HCT116 (cell line): ENCODE data around the gene COL4A1. TPM values are rescaled to one million over a fixed set of nuclear protein-coding genes. Genes with fewer than 3 reads are reported as not detected.

ENCODE experiments used
- ATAC-seq: fragments of 200-7000 bp; cut with Tn5 transposase; 2 replicates; pipeline ENCODE4 v1.9.1; 2020; ENCODE audit warnings: mild to moderate bottlenecking, moderate library complexity
- BruUV-seq: library from RNA; stranded (reverse); fragments of 400-500 nt; replicated peaks from 2 replicates; lab custom pipeline; 2021; lab: Mats Ljungman, UMichigan
- CTCF ChIA-PET: fragments of 300-600 bp; sonication (Branson Sonifier 250); formaldehyde crosslinking; loops from one replicate; lab custom pipeline; 2021; ENCODE audit warnings: antibody characterized with exemption; lab: Charles Lee
- POLR2A ChIA-PET: fragments of 300-600, 350-600 bp; sonication (Branson Sonifier 250); formaldehyde crosslinking; loops from one replicate; lab custom pipeline; 2021; ENCODE audit warnings: antibody characterized with exemption; lab: Charles Lee
- RAD21 ChIA-PET, 2 experiments: fragments of 300-600 bp; sonication (Branson Sonifier 250); formaldehyde crosslinking; loops; one replicate each; lab custom pipeline; 2023; ENCODE audit warnings: low total read pairs in 2 of 2; ENCODE audit not compliant: uncharacterized antibody in 2 of 2, unreplicated experiment in 2 of 2, low non-redundant PET in 1 of 2; lab: Charles Lee
- DNase-seq: peaks from one replicate; pipeline ENCODE4 v3.0.0-alpha.2; 2010; ENCODE audit warnings: low read depth, low spot score
- H2AFZ ChIP-seq: fragments of 200-600 bp; shearing (Covaris generic), sonication (generic); 2 replicates; pipeline ENCODE4 v1.6.1; 2017; ENCODE audit warnings: low read depth, mixed run types, mixed read lengths, antibody characterized with exemption, low read length; ENCODE audit not compliant: poor library complexity, severe bottlenecking
- H3K27ac ChIP-seq: 2 replicates; pipeline ENCODE4 v1.5.1; 2012; ENCODE audit warnings: low read depth, low read length
- H3K27me3 ChIP-seq: fragments of 200-600 bp; sonication (generic); 2 replicates; pipeline ENCODE4 v1.6.1; 2016; ENCODE audit warnings: mixed run types, low read length, mixed read lengths; ENCODE audit not compliant: insufficient read depth
- H3K36me3 ChIP-seq, 2 experiments: fragments of 200-500 bp in 1 of 2; fragments of 200-600 bp in 1 of 2; sonication (Bioruptor generic) in 1 of 2; sonication (generic) in 1 of 2; 2 replicates each; pipeline versions ENCODE4 v1.5.1 to v1.6.1; 2014 to 2016; ENCODE audit warnings: low read length in 2 of 2, inconsistent platforms in 1 of 2, mixed read lengths in 1 of 2, mixed run types in 1 of 2; ENCODE audit not compliant: insufficient read depth in 2 of 2, control insufficient read depth in 1 of 2
- H3K4me1 ChIP-seq, 2 experiments: fragments of 200-600 bp in 1 of 2; sonication (generic) in 1 of 2; 2 replicates each; pipeline versions ENCODE4 v1.5.1 to v1.6.1; 2012 to 2017; ENCODE audit warnings: low read length in 2 of 2, inconsistent platforms in 1 of 2, mild to moderate bottlenecking in 1 of 2, mixed read lengths in 1 of 2, mixed run types in 1 of 2, moderate library complexity in 1 of 2; ENCODE audit not compliant: insufficient read depth in 2 of 2, control insufficient read depth in 1 of 2
- H3K4me2 ChIP-seq: fragments of 200-600 bp; sonication (generic); 2 replicates; pipeline ENCODE4 v1.6.1; 2017; ENCODE audit warnings: mixed run types, low read length, mixed read lengths
- H3K4me3 ChIP-seq, 2 experiments: fragments of 200-600 bp in 1 of 2; sonication (generic) in 1 of 2; replicated peaks in 1 of 2; 2 replicates each; pipeline ENCODE4 v1.5.1; 2011 to 2016; ENCODE audit warnings: low read length in 2 of 2, control low read depth in 1 of 2, low read depth in 1 of 2, mild to moderate bottlenecking in 1 of 2, mixed read lengths in 1 of 2, mixed run types in 1 of 2
- H3K79me2 ChIP-seq: fragments of 200-600 bp; sonication (generic); 2 replicates; pipeline ENCODE4 v1.6.1; 2017; ENCODE audit warnings: mild to moderate bottlenecking, mixed run types, low read length, moderate library complexity, mixed read lengths; ENCODE audit not compliant: insufficient read depth
- H3K9ac ChIP-seq: fragments of 200-600 bp; sonication (generic); 2 replicates; pipeline ENCODE4 v1.6.1; 2016; ENCODE audit warnings: low read length, mixed read lengths
- H3K9me2 ChIP-seq: fragments of 200-600 bp; sonication (generic), shearing (Covaris generic); 2 replicates; pipeline ENCODE4 v1.6.1; 2017; ENCODE audit warnings: mixed run types, mild to moderate bottlenecking, moderate library complexity; ENCODE audit not compliant: insufficient read depth
- H3K9me3 ChIP-seq, 2 experiments: fragments of 200-500 bp in 1 of 2; fragments of 200-600 bp in 1 of 2; sonication (Bioruptor generic) in 1 of 2; sonication (generic) in 1 of 2; 2 replicates each; pipeline ENCODE4 v1.6.1; 2014 to 2017; ENCODE audit warnings: low read length in 2 of 2, mixed read lengths in 2 of 2, inconsistent platforms in 1 of 2, low read depth in 1 of 2, mild to moderate bottlenecking in 1 of 2, mixed run types in 1 of 2, moderate library complexity in 1 of 2; ENCODE audit not compliant: control insufficient read depth in 1 of 2, insufficient read depth in 1 of 2
- H4K20me1 ChIP-seq: fragments of 200-600 bp; sonication (generic), shearing (Covaris generic); 2 replicates; pipeline ENCODE4 v1.6.1; 2017; ENCODE audit warnings: mixed run types, mild to moderate bottlenecking, moderate library complexity; ENCODE audit not compliant: insufficient read depth
- EGR1 ChIP-seq: IDR thresholded peaks from 2 replicates; pipeline ENCODE4 v1.6.1; 2012; ENCODE audit warnings: low read depth
- JUND ChIP-seq: IDR thresholded peaks from 2 replicates; pipeline ENCODE4 v1.6.1; 2012
- SP1 ChIP-seq: IDR thresholded peaks from 2 replicates; pipeline ENCODE4 v1.6.1; 2012; ENCODE audit warnings: low read depth
- SRF ChIP-seq: IDR thresholded peaks from 2 replicates; pipeline ENCODE4 v1.6.1; 2012; ENCODE audit warnings: low read depth
- intact Hi-C: fragments of 100-400 bp; cut with micrococcal nuclease; formaldehyde crosslinking; loops from 2 replicates; pipeline ENCODE4 v1.10.0; 2022
- total RNA-seq: library from RNA; stranded (reverse); gene quantifications from one replicate; pipeline ENCODE4 v1.2.1, GENCODE V29; 2021; ENCODE audit not compliant: unreplicated experiment
- TF ChIP-seq, protein P1 (sequence below), 3 experiments: fragments of 200-600 bp in 1 of 3; sonication (generic) in 1 of 3; IDR thresholded peaks in 2 of 3; conservative IDR thresholded peaks in 1 of 3; 2 replicates each; pipeline ENCODE4 v1.5.1; 2012 to 2017; ENCODE audit warnings: low read depth in 2 of 3, low read length in 2 of 3, antibody characterized with exemption in 1 of 3, borderline replicate concordance in 1 of 3, control low read depth in 1 of 3, mild to moderate bottlenecking in 1 of 3, mixed read lengths in 1 of 3, mixed run types in 1 of 3, moderate library complexity in 1 of 3; ENCODE audit not compliant: insufficient read depth in 1 of 3

Gene COL4A1
- total RNA-seq, 1 experiment from 2014 or later: 0.57 TPM

DNA sequence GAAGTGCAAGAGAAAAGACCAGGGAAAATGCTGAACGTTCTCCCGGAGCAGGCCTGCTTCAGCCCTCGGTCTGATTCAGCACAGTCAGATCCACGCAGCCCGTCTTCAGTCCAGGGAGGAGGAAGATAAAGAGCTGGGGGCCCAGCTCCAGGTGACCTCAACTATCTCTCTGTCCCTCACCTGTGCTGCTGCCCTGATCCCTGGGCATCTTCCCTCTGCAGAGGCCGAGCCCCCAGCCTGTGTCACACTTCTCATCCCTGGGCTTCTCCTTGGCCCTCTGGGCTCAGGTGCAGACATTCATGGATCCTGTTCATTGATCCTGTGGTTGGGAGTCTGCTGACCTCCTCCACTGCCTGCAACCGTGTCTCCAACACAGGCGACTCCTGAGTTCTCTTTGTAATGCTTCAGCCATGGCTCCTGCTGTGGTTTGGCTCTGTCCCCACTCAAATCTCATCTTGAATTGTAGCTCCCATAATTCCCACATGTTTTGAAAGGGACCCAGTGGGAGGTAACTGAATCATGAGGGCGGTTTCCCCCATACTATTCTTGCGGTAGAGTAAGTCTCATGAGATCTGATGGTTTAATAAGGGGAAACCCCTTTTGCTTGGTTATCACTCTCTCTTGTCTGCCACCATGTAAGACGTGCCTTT, 28.0 kb upstream of the COL4A1 start (continued):
- TF ChIP-seq, protein P1, sequence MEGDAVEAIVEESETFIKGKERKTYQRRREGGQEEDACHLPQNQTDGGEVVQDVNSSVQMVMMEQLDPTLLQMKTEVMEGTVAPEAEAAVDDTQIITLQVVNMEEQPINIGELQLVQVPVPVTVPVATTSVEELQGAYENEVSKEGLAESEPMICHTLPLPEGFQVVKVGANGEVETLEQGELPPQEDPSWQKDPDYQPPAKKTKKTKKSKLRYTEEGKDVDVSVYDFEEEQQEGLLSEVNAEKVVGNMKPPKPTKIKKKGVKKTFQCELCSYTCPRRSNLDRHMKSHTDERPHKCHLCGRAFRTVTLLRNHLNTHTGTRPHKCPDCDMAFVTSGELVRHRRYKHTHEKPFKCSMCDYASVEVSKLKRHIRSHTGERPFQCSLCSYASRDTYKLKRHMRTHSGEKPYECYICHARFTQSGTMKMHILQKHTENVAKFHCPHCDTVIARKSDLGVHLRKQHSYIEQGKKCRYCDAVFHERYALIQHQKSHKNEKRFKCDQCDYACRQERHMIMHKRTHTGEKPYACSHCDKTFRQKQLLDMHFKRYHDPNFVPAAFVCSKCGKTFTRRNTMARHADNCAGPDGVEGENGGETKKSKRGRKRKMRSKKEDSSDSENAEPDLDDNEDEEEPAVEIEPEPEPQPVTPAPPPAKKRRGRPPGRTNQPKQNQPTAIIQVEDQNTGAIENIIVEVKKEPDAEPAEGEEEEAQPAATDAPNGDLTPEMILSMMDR (IDR thresholded peaks at IDR 0.05 in 2 of 3, conservative IDR thresholded peaks at IDR 0.05 in 1 of 3; ENCODE audit: borderline replicate concordance in 1 of 3, insufficient read depth in 1 of 3, low read depth in 2 of 3, low read length in 2 of 3): no peak
- no peak for TF ChIP-seq SP1

DNA sequence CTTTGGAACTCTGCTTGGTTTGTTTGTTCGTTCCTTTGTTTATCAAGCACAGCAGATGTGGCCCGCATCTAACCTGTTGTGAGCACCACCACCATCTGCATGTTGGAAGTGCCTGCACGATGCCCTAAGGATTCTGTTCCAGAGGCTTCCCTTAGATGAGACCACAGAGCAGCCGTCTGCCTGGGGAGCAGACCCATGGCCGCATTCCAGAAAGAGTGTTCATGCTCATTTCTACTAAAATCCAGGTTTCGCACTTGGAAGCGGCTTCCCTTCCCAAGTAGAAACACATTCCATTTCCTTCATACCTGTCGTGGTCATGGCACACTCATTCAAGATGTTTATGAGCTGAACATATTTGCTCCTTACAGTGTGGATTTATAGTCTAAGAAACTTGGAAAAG, 27.3 kb upstream of the COL4A1 start:
- TF ChIP-seq, protein P1 (IDR thresholded peaks at IDR 0.05 in 2 of 3, conservative IDR thresholded peaks at IDR 0.05 in 1 of 3; ENCODE audit: borderline replicate concordance in 1 of 3, insufficient read depth in 1 of 3, low read depth in 2 of 3, low read length in 2 of 3): no peak
- TF ChIP-seq SRF: no peak
- no peak for TF ChIP-seq JUND
- no peak for TF ChIP-seq SP1
- TF ChIP-seq EGR1: no peak
- CTCF ChIA-PET: no interaction called here
- POLR2A ChIA-PET: no interaction called here

More for the DNA sequence above, 27.3 kb upstream of the COL4A1 start:
- ATAC-seq (no peak), DNase-seq (no peak)
- H3K27me3 ChIP-seq: no peaks in the 10 kb centered on the region
- RAD21 ChIA-PET: no interaction called here
- H3K36me3 ChIP-seq: no peaks in the 10 kb centered on the region
- no peaks in the 10 kb centered on the region for H3K79me2 ChIP-seq
- no peak overlapping the region for H3K4me3 ChIP-seq
- no peak overlapping the region for H3K4me2 ChIP-seq
- no peak overlapping the region for H3K9ac ChIP-seq
- no peak overlapping the region for H2AFZ ChIP-seq
- no peaks in the 10 kb centered on the region for H3K9me2 ChIP-seq
- no TSS peak for BruUV-seq
- no peaks in the 10 kb centered on the region for H4K20me1 ChIP-seq
- H3K27ac ChIP-seq: no peak overlapping the region
- H3K4me1 ChIP-seq: no peaks in the 10 kb centered on the region
- H3K9me3 ChIP-seq: no peaks in the 10 kb centered on the region
- intact Hi-C loops: no loop called here
